H9 (cell line): ENCODE results near the gene ABCD1. TPM values are rescaled to one million over a fixed set of nuclear protein-coding genes. Genes with fewer than 3 reads are reported as not detected.

ENCODE experiments used
- DNase-seq: peaks from one replicate; pipeline ENCODE4 v3.0.0-alpha.2; 2017
- H2AFZ ChIP-seq: one replicate; pipeline ENCODE4 v1.6.1; 2013; ENCODE audit warnings: mild to moderate bottlenecking, low read length, control low read depth, moderate library complexity
- H2AK5ac ChIP-seq: 2 replicates; pipeline ENCODE4 v1.6.1; 2013; ENCODE audit warnings: low read length, control low read depth, mixed read lengths; ENCODE audit not compliant: insufficient read length
- H2BK120ac ChIP-seq: one replicate; pipeline ENCODE4 v1.6.1; 2013; ENCODE audit warnings: low read depth, mild to moderate bottlenecking, low read length, control low read depth, inconsistent platforms; ENCODE audit not compliant: poor library complexity, severe bottlenecking
- H2BK12ac ChIP-seq: 2 replicates; pipeline ENCODE4 v1.6.1; 2013; ENCODE audit warnings: low read length, control low read depth, mixed read lengths, low read depth; ENCODE audit not compliant: insufficient read length
- H2BK15ac ChIP-seq: 2 replicates; pipeline ENCODE4 v1.6.1; 2013; ENCODE audit warnings: low read depth, low read length, control low read depth
- H2BK20ac ChIP-seq: one replicate; pipeline ENCODE4 v1.6.1; 2013; ENCODE audit warnings: low read depth, mild to moderate bottlenecking, low read length, control low read depth, inconsistent platforms; ENCODE audit not compliant: poor library complexity, severe bottlenecking
- H2BK5ac ChIP-seq: 2 replicates; pipeline ENCODE4 v1.6.1; 2013; ENCODE audit warnings: low read length, control low read depth, mixed read lengths; ENCODE audit not compliant: insufficient read length
- H3K14ac ChIP-seq: 2 replicates; pipeline ENCODE4 v1.6.1; 2013; ENCODE audit warnings: low read length, control low read depth; ENCODE audit not compliant: insufficient read depth
- H3K18ac ChIP-seq: 2 replicates; pipeline ENCODE4 v1.6.1; 2013; ENCODE audit warnings: low read depth, mild to moderate bottlenecking, mixed read lengths, low read length, control low read depth; ENCODE audit not compliant: insufficient read length
- H3K23ac ChIP-seq: 2 replicates; pipeline ENCODE4 v1.6.1; 2013; ENCODE audit warnings: low read length, control low read depth, mixed read lengths, low read depth; ENCODE audit not compliant: insufficient read length
- H3K23me2 ChIP-seq: 2 replicates; pipeline ENCODE4 v1.6.1; 2013; ENCODE audit warnings: low read depth, mild to moderate bottlenecking, mixed read lengths, low read length, control low read depth; ENCODE audit not compliant: insufficient read length, poor library complexity, severe bottlenecking
- H3K27ac ChIP-seq: 2 replicates; pipeline ENCODE4 v1.5.1; 2013; ENCODE audit warnings: low read length, control low read depth, mixed read lengths, low read depth; ENCODE audit not compliant: insufficient read length
- H3K27me3 ChIP-seq: 2 replicates; pipeline ENCODE4 v1.6.1; 2013; ENCODE audit warnings: low read length, control low read depth, inconsistent platforms; ENCODE audit not compliant: insufficient read depth
- H3K4ac ChIP-seq: 2 replicates; pipeline ENCODE4 v1.6.1; 2013; ENCODE audit warnings: low read depth, mild to moderate bottlenecking, control low read depth, inconsistent platforms, low read length, moderate library complexity
- H3K4me1 ChIP-seq: 2 replicates; pipeline ENCODE4 v1.6.1; 2013; ENCODE audit warnings: low read length, control low read depth, inconsistent platforms; ENCODE audit not compliant: insufficient read depth
- H3K4me2 ChIP-seq: 2 replicates; pipeline ENCODE4 v1.6.1; 2013; ENCODE audit warnings: low read length, control low read depth, mixed read lengths; ENCODE audit not compliant: insufficient read length, insufficient read depth
- H3K56ac ChIP-seq: 2 replicates; pipeline ENCODE4 v1.6.1; 2013; ENCODE audit warnings: low read depth, mild to moderate bottlenecking, mixed read lengths, low read length, control low read depth; ENCODE audit not compliant: insufficient read length
- H3K79me1 ChIP-seq: 2 replicates; pipeline ENCODE4 v1.6.1; 2013; ENCODE audit warnings: low read depth, mild to moderate bottlenecking, moderate library complexity, low read length, control low read depth, inconsistent platforms; ENCODE audit not compliant: insufficient read depth, poor library complexity, severe bottlenecking
- H3K79me2 ChIP-seq: 2 replicates; pipeline ENCODE4 v1.6.1; 2013; ENCODE audit warnings: low read length, control low read depth, inconsistent platforms; ENCODE audit not compliant: insufficient read depth
- H3K9ac ChIP-seq: 2 replicates; pipeline ENCODE4 v1.6.1; 2013; ENCODE audit warnings: low read length, control low read depth, mixed read lengths; ENCODE audit not compliant: insufficient read length; ENCODE audit errors: extremely low read depth
- H3K9me3 ChIP-seq: one replicate; pipeline ENCODE4 v1.6.1; 2013; ENCODE audit warnings: low read depth, low read length, inconsistent platforms; ENCODE audit not compliant: control insufficient read depth
- H3T11ph ChIP-seq: one replicate; pipeline ENCODE4 v1.6.1; 2013; ENCODE audit warnings: mild to moderate bottlenecking, low read length, control low read depth, inconsistent platforms
- H4K20me1 ChIP-seq: one replicate; pipeline ENCODE4 v1.6.1; 2013; ENCODE audit not compliant: control insufficient read depth, insufficient read length, insufficient read depth
- H4K5ac ChIP-seq: 2 replicates; pipeline ENCODE4 v1.6.1; 2013; ENCODE audit warnings: low read depth, mild to moderate bottlenecking, mixed read lengths, low read length, control low read depth; ENCODE audit not compliant: insufficient read length
- H4K8ac ChIP-seq: replicated peaks from 2 replicates; pipeline ENCODE4 v1.6.1; 2013; ENCODE audit warnings: low read length, control low read depth, mixed read lengths, low read depth; ENCODE audit not compliant: insufficient read length
- H4K91ac ChIP-seq: 2 replicates; pipeline ENCODE4 v1.6.1; 2013; ENCODE audit warnings: low read depth, mild to moderate bottlenecking, moderate library complexity, mixed read lengths, low read length, control low read depth; ENCODE audit not compliant: insufficient read length
- H3K27ac Mint-ChIP-seq, 3 experiments: 2 replicates in 2 of 3; 3 replicates in 1 of 3; pipeline ENCODE4 v1.8.0; 2020 to 2021; ENCODE audit warnings: mixed read lengths in 3 of 3, mild to moderate bottlenecking in 1 of 3, moderate library complexity in 1 of 3
- H3K27me3 Mint-ChIP-seq: 2 replicates; pipeline ENCODE4 v1.8.0; 2021; ENCODE audit warnings: low read depth, mild to moderate bottlenecking, moderate library complexity, mixed read lengths
- H3K36me3 Mint-ChIP-seq, 3 experiments: 2 replicates in 2 of 3; 3 replicates in 1 of 3; pipeline ENCODE4 v1.8.0; 2020 to 2021; ENCODE audit warnings: low read depth in 3 of 3, mixed read lengths in 3 of 3; ENCODE audit not compliant: insufficient read depth in 1 of 3
- H3K4me1 Mint-ChIP-seq, 2 experiments: 2 replicates each; pipeline ENCODE4 v1.8.0; 2020; ENCODE audit warnings: mixed read lengths in 2 of 2
- H3K4me3 Mint-ChIP-seq, 2 experiments: 2 replicates in 1 of 2; 3 replicates in 1 of 2; pipeline ENCODE4 v1.8.0; 2020 to 2021; ENCODE audit warnings: mild to moderate bottlenecking in 2 of 2, mixed read lengths in 2 of 2, moderate library complexity in 1 of 2
- H3K9me3 Mint-ChIP-seq, 2 experiments: 2 replicates in 1 of 2; 3 replicates in 1 of 2; pipeline ENCODE4 v1.8.0; 2020; ENCODE audit warnings: mild to moderate bottlenecking in 2 of 2, mixed read lengths in 2 of 2, moderate library complexity in 1 of 2
- CTCF ChIP-seq: fragments of 200-600 bp; sonication (generic); conservative IDR thresholded peaks from 3 replicates; pipeline ENCODE4 v1.8.0; 2021; ENCODE audit warnings: antibody characterized with exemption, mild to moderate bottlenecking
- WGBS: extraction: QIAGEN DNeasy Blood & Tissue Kit; methylation state at CpG from one replicate; pipeline ENCODE4 v1.1.7; 2013; ENCODE audit warnings: missing lambda C conversion rate, low lambda C conversion rate, mixed read lengths; ENCODE audit not compliant: insufficient read length; ENCODE audit errors: extremely low coverage; 5-methylcytosine and 5-hydroxymethylcytosine counted together
- total RNA-seq: library from RNA; stranded (reverse); gene quantifications from 2 replicates; pipeline ENCODE4 v1.2.1, GENCODE V29; 2021

Gene ABCD1
- total RNA-seq, 1 experiment from 2014 or later, result 11.1 TPM

- Histone ChIP-seq H3K23ac (no peak within 1 kb of the TSS), H3K79me1 (no peaks in the 10 kb centered on the region), H2AFZ (no peak within 1 kb of the TSS), H3K9ac (no peak within 1 kb of the TSS), H4K8ac (no peak within 1 kb of the TSS), H2AK5ac (no peak within 1 kb of the TSS), H3K4me1 (no peaks in the 10 kb centered on the region; the same call in 1 of the 2 replicates), H3K9me3 (peaks cover 6% of the 10 kb centered on the region), H3T11ph (no peak within 1 kb of the TSS), H2BK20ac (no peak within 1 kb of the TSS), H3K14ac (0 out of 2 replicates have a peak within 1 kb of the TSS, but pooled peaks have one; percentile 65), H4K20me1 (peaks cover 5% of the 10 kb centered on the region), H3K79me2 (no peaks in the 10 kb centered on the region; the same call in 1 of the 2 replicates), H3K18ac (no peak within 1 kb of the TSS), H3K4ac (no peak within 1 kb of the TSS), H2BK120ac (no peak within 1 kb of the TSS), H2BK5ac (no peak within 1 kb of the TSS), H2BK12ac (no peak within 1 kb of the TSS), H3K27me3 (no peaks in the 10 kb centered on the region), H3K4me2 (peak within 1 kb of the TSS; percentile 21), H3K56ac (no peak within 1 kb of the TSS), H2BK15ac (no peak within 1 kb of the TSS), H3K23me2 (no peaks in the 10 kb centered on the region), H3K27ac (no peak within 1 kb of the TSS), H4K5ac (no peak within 1 kb of the TSS), H4K91ac (no peak within 1 kb of the TSS)
- peaks cover 15 to 20% of the 10 kb centered on the region in 2 experiments for H3K4me1 Mint-ChIP-seq
- WGBS, result no CpG with 5 or more reads among the region's 66 CpGs
- H3K36me3 Mint-ChIP-seq, result peaks cover 20 to 40% (median 35%) of the 10 kb centered on the region in 3 experiments
- TF ChIP-seq CTCF, result peak; percentile 61
- H3K9me3 Mint-ChIP-seq, result peaks cover 35 to 55% of the 10 kb centered on the region in 2 experiments
- H3K27ac Mint-ChIP-seq, result peak within 1 kb of the TSS; percentile 44 to 92 (median 85); a peak in 4 of 7 replicates
- peaks cover 2% of the 10 kb centered on the region; the same call in 1 of the 2 replicates for H3K27me3 Mint-ChIP-seq
- H3K4me3 Mint-ChIP-seq, result peak within 1 kb of the TSS; percentile 57 to 75
- DNase-seq, result peak; percentile 70
These were observed 37.3 kb upstream of the ABCD1 start, which contains the start of gene SLC6A8 for GRCh38 chrX:153687121-153688039. SLC6A8 (plus strand) TSS chrX:153687926; CDS start chrX:153688575, 649 bp downstream.
